HG03565 (cell line): ENCODE results near the gene CNTRL.
"Not testable (repeated sequence)": the region's sequence is repeated elsewhere in the genome, so short reads cannot be mapped to it uniquely, and the experiment has no call there.

Experiments used
- ATAC-seq: cut with Tn5 transposase; IDR thresholded peaks from one replicate; pipeline ENCODE4 v1.9.1; 2021; ENCODE audit warnings: mild to moderate bottlenecking, moderate library complexity; ENCODE audit not compliant: unreplicated experiment

Gene CNTRL

GRCh38 chr9:121123816-121124535 lies 49.2 kb downstream of the CNTRL start:
- ATAC-seq, result no peak

DNA sequence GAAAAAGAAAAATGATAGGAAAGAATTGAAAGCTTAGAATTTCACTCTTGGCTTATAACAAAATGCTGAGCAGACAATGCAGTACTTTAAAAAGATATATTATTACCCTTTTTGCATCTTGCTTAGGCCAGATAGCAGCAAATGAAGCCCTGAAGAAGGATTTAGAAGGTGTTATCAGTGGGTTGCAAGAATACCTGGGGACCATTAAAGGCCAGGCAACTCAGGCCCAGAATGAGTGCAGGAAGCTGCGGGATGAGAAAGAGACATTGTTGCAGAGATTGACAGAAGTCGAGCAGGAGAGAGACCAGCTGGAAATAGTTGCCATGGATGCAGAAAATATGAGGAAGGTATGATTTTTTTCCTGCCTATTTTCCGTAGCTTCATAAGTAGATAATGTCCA lies 50.8 kb downstream of the CNTRL start:
- ATAC-seq, result no peak

DNA sequence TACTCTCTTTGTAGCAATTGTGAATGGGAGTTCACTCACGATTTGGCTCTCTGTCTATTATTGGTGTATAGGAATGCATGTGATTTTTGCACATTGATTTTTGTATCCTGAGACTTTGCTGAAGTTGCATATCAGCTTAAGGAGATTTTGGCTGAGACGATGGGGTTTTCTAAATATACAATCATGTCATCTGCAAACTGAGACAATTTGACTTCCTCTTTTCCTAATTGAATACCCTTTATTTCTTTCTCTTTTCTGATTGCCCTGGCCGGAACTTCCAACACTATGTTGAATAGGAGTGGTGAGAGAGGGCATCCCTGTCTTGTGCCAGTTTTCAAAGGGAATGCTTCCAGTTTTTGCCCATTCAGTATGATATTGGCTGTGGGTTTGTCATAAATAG lies 54.6 kb downstream of the CNTRL start:
- not testable (repeated sequence) for ATAC-seq

DNA sequence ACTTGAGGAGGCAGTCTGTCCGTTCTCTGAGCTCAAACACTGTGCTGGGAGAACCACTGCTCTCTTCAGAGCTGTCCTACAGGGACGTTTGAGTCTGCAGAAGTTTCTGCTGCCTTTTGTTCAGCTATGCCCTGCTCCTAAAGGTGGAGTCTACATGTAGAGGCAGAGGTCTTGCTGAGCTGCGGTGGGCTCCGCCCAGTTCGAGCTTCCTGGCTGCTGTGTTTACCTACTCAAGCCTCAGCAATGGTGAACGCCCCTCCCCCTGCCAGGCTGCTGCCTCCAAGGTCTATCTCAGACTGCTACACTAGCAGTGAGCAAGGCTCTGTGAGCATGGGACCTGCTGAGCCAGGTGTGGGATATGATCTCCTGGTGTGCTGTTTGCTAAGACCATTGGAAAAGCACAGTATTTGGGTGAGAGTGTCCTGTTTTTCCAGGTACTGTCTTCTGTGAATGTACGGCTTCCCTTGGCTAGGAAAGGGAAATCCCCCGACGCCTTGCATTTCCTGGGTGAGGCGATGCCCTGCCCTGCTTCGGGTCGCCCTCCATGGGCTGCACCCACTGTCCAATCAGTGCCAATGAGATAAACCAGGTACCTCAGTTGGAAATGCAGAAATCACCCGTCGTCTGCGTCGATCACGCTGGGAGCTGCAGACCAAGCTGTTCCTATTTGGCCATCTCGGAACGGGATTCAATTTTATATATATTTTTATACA lies 58.5 kb downstream of the CNTRL start:
- ATAC-seq, result no peak

DNA sequence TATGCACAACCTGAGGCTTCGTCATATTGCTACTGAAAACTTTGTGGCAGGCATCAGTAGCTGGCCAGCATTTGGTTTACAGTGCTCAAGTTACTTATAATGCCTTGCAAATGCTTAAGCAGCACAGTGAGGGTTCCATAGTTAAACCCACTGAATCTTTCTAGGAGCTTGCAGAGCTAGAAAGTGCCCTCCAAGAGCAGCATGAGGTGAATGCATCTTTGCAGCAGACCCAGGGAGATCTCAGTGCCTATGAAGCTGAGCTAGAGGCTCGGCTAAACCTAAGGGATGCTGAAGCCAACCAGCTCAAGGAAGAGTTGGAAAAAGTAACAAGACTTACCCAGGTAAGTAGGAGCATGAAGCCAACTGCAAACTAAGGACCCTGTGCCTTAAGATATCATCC lies 60.9 kb downstream of the CNTRL start:
- ATAC-seq, result no peak

DNA sequence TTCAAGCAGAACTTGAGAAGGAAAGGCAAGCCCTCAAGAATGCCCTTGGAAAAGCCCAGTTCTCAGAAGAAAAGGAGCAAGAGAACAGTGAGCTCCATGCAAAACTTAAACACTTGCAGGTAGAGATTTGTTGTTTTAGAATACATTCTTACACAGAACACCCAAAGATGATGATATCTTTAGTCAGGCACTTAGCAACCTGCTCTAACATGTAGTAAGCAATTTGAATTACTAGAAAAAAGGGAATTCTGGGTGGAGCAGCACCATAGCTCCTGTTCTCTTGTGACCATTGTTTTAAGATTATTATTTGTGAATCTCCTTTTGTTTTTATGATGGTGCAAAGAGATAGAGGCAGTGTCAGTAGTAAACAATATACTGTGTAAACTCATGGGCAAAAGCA lies 63.8 kb downstream of the CNTRL start:
- no peak for ATAC-seq

DNA sequence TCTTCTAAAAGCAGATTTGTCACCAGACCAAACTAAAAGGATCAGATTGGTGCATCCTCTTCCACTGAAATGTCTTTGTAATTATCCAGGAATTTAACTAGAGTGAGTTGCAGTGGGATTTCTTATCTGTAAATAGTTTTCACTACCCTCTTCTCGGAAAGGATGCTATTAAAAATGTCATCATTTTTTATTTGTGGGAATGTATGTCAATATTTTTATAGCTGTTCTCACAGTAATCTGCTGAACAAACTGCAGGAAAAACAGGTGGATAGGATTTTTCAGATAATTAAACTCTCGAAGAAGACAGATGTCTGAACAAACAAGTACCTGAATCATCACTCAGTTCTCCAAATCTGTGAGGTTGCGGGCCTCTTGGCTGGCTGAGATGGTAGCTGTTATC lies 64.2 kb downstream of the CNTRL start:
- ATAC-seq, result no peak

- ATAC-seq, result no peak
Measured at GRCh38 chr9:121140162-121140561, 65.4 kb downstream of the CNTRL start.

- ATAC-seq, result no peak
Measured at GRCh38 chr9:121141306-121141705, 66.6 kb downstream of the CNTRL start.

GRCh38 chr9:121141706-121142105 lies 67.0 kb downstream of the CNTRL start:
- no peak for ATAC-seq

- ATAC-seq, result no peak
Measured at GRCh38 chr9:121143771-121144170, 69.0 kb downstream of the CNTRL start.

- ATAC-seq, result no peak
Measured at GRCh38 chr9:121144482-121144881, 69.7 kb downstream of the CNTRL start.

DNA sequence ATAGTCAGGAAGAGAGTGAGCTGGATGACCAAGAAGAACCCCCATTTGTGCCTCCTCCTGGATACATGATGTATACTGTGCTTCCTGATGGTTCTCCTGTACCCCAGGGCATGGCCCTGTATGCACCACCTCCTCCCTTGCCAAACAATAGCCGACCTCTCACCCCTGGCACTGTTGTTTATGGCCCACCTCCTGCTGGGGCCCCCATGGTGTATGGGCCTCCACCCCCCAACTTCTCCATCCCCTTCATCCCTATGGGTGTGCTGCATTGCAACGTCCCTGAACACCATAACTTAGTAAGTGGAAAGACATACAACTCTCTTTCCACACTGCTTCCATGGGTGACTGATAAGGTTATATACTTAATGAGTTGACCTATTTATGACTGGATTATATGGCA lies 75.4 kb downstream of the CNTRL start:
- ATAC-seq, result no peak

- ATAC-seq, result no peak
Measured at GRCh38 chr9:121153642-121154041, 78.9 kb downstream of the CNTRL start.

GRCh38 chr9:121154782-121155181 lies 80.0 kb downstream of the CNTRL start:
- ATAC-seq, result no peak

- peak; percentile 80 for ATAC-seq
Measured at GRCh38 chr9:121156263-121156731, 81.5 kb downstream of the CNTRL start.

GRCh38 chr9:121157939-121158338 lies 83.2 kb downstream of the CNTRL start:
- no peak for ATAC-seq

DNA sequence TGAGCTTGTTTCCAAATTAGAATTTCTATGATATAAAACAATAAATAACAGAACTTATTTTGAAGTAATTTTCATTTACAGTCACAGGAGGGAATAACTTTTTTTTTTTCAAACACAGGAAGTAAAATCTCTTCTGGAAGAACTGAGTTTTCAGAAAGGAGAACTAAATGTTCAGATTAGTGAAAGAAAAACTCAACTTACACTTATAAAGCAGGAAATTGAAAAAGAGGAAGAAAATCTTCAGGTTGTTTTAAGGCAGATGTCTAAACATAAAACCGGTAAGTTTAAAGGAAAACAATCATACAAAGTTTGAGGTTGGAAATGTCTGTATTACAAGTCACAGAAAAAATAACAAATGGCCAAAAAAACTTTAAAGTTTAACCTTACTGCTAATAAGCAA lies 85.3 kb downstream of the CNTRL start:
- ATAC-seq, result no peak

GRCh38 chr9:121168052-121168451 lies 93.3 kb downstream of the CNTRL start:
- no peak for ATAC-seq

- ATAC-seq, result no peak
Measured at GRCh38 chr9:121169094-121169601, 94.4 kb downstream of the CNTRL start.

- no peak for ATAC-seq
Measured at GRCh38 chr9:121171236-121171635, 96.5 kb downstream of the CNTRL start.
